Hematopoietic multipotent progenitor cell treated with erythropoietin and hydrocortisone succinate and interleukin-3 and kit ligand, for 17 days (in vitro differentiated cells): ENCODE data around the gene GNPNAT1.

Experiments
- DNase-seq: peaks from one replicate; pipeline ENCODE4 v3.0.0-alpha.2; 2015; ENCODE audit warnings: low spot score

The GNPNAT1 gene

DNA sequence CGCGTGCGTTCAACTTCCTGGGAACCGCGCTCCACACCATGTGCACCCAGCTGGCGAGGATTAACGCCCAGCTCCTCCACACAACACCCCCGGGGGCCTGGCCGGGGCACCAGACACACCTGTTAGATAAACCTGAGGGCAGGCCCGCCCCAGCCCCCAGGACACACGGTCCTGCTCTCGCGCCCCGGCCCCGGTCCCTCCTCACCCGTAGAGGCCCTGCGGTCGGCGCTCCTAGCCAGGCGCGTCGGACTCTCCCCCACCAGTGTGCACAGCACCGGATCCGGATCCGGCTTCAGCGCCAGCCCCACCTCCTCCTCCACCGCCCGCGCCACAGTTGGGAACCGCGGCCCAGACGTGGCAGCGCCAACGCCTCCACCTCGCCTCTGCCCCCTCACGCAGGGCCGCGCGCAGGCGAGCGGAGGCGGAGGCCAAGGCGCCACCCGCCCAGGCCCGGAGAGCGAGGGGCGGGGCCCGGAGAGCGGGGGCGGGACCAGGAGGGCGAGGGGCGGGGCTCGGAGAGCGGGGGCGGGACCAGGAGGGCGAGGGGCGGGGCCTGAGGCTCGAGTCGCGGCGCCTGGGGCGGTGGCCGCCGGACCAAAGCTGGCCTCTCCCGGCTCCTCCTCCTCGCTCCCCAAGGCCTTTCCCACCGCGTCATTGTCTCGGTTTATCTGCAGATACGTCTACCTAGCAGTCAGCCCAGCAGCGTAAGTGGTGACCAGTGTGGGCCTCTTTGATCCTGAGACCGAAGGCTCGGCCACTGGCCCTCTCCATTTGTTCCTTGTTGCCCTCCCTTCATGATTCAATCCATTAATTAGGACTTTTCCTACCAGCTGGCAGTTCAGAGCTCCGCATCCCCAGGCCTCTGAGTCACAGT, at the start of gene GNPNAT1:
Gene GNPNAT1, minus strand, starts transcription at position 385 of the 874 bp plus-strand sequence. CDS start 6,957 bp downstream, outside the sequence.
- DNase-seq, result peak; percentile 89

DNA sequence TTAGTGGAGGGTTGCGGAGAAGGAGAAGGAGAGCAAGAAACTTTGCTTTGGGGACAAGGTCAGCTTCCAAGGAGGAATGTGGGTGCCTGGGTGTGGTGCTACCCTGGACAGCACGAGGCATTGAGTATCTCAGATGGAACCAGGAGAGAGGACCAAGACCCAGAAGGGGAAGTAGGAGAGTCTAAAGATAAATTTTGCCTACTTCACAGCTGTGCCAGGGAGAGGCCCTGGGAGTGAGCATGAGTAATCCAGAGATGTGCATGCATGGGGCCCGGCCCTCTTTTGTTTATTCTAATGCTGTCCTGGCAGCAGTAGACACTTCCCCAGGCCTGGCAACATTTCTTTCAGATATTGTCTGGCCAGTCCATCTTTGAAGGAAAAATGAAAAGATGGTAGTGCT, 49.5 kb upstream of the GNPNAT1 start:
- DNase-seq, result no peak

DNA sequence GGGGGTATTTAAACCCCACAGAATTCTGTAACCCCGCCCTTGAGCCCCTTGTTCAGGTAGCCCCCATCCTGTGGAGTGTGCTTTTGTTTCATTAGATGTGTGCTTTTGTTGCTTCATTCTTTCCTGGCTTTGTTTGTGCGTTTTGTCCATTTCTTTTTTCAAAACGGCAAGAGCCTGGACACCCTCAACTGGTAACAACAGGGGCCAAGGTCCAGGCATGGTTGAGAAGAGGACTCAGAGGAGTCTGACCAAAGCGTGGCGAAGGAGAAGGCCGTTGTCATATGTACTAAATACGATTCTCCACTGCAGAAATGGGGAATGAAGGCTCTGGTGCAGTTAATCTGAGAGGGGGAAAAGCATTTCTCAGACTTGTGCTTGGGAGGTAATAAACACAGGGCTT, 46.0 kb upstream of the GNPNAT1 start:
- no peak for DNase-seq

DNA sequence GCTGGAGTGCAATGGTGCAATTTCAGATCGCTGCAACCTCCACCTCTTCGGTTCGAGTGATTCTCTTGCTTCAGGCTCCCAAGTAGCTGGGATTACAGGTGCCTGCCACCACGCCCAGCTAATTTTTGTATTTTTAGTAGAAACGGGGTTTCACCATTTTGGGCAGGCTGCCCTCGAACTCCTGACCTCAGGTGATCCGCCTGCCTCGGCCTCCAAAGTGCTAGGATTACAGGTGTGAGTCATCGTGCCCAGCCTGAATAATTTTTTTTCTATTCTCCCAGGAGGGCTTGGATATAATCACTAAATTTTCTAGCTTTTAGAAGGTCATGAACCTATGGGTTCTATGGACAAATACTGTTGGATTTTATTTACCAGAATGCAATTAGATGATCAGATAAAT, 44.7 kb upstream of the GNPNAT1 start:
- no peak for DNase-seq

DNA sequence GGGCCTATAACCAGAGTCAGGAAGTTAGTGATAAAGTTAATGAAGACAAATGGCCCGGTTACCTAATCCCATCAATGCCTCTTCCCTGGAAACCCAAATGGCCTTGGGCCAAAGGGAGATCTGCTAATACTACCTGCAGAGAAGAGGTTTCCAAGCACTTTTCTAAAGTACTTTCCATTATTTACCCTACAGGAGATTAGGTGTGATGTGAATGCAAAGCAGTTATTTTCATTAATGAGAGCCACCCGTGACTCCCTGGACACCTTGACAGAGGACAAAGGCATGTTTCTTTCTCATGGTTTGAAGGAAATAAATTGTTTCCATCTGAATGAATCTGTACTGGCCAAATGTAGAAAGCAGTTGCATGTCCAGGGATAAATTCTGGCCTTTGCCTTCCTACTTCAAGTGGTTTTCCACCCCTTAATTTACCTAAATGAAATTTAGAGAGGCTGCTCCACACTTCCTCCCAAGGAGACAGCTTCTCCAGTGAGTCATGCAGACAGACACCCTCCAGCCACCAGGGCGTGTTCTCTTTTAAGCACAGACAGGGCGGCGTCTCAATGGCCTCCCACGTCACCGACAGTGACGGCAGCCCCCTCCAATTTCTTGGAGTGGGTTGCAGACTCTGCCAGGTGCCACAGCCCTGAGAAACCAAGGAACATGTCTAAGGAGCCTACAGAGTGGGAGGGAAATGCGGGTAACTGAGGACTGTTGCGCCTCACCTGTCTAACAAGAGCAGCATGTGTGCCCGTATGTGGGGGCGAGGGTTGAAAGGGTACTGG, 43.9 kb upstream of the GNPNAT1 start:
- no peak for DNase-seq

DNA sequence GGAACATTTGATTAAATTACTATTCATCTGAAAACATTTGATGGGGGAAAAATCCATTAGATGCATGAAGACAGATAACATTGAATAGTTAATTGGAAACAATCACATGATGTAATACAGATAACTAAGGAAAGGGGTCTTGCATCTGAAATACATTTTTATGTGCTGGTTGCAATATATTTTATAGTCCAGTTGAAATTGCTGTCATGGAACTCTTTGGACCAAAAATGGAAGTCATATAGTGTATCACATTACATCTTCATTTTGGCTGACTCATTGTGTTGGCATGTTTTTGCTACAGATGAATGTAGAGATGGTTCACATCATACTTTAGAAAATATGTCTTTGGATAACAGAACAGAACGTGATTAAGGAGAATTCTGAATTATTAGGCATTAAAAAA, 43.0 kb upstream of the GNPNAT1 start:
- no peak for DNase-seq

DNA sequence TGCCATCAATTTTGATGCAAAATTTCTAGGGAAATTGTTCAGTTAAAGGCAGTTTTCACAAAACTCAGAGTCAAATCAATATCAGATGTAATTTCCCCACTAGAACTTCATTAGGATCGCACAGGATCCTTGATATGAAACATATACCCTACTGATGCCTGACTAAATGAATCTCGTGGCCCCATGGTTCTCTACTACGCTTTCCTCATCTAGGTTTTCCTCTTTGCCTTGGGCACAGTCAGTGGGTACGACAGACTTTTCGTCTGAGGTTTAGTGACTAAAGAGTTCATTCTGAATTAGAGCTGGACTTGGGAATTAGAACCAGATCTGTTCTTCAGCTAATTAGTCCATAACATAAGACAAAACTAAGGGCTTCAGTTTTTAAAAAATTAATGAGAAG, 42.5 kb upstream of the GNPNAT1 start:
- DNase-seq, result no peak

DNA sequence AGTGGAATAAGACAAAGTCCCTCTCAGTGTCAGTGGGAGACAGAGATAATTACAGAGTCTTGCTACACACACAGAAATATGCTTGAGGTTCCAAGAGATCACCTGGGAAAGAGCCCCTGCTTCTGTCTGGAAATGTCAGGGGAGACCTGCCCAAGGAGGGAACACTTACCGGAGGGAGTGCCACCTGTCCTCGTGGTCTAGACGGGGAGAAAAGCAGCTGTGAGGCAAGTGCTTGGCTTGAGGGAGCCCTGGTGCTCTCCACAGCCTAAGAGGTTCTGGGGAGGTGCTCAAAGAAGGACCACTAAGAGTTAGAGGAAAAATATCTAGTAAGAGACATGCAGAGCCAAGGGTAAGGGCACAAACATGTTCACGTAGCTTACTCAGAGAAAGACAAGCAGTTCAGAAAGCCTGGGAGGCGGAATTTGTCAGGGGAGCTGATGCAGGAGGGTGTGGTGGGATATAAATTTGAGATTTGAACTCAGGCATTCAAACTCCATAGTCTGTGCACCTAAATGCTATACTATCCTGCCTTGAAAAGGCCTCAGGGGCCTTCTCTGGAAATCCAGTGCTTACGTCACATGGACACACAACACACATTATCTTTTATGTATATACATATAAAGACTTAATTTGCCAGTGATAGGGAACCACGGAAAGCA, 38.2 kb upstream of the GNPNAT1 start:
- no peak for DNase-seq

DNA sequence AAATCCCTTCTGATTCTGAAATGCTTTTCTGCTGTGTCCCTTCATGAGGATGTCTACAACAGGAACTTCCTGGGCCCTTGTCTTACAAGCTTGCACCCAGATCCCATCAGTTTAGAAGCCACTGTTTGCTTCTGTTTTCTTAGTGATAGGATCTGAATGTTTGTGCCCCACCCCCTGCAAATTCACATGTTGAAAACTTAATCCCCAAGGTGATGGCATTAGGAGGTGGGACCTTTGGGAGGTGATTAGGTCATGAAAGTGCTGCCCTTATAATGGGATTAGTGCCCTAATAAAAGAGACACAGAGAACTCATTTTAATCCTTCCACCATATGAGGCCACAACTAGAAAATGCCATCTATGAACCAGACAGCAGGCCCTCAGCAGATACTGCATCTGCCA, 36.0 kb upstream of the GNPNAT1 start:
- DNase-seq, result no peak

DNA sequence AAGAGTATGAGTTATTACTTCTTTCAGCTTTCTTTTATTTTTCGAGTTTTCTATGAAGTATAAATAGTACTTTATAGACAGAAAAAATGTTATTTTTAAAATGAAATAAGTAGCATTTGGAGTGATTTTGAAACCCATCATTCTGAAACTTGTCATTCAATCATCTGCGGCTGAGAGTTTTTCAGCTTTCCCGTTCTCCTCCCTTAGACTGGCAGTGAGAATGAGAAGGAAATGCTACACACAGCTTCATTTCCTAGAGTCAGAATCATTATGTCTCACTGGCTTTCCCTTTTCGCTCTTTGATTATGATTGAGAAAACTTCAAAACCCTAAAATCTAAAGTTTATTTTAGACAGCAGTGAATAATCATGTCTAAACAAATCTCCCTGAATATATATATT, 33.7 kb upstream of the GNPNAT1 start:
- no peak for DNase-seq

DNA sequence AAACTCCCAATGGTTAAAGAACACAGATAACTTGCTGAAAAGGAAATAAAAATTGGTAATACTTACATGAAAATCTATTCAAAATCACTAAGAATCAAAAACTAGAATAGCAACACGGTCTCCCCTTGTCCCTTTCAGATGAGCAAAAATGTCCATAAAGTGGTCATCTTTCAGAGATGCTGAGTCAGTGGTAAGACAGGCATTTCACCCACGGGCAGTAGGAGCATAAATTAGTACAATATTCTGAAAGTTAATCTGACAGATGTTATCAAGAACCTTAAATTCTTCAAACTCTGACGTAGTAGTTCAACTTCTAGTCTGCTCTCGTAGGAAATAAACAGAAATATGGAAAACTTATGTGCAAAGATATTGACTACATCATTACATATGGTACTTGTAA, 33.1 kb upstream of the GNPNAT1 start:
- DNase-seq, result no peak

DNA sequence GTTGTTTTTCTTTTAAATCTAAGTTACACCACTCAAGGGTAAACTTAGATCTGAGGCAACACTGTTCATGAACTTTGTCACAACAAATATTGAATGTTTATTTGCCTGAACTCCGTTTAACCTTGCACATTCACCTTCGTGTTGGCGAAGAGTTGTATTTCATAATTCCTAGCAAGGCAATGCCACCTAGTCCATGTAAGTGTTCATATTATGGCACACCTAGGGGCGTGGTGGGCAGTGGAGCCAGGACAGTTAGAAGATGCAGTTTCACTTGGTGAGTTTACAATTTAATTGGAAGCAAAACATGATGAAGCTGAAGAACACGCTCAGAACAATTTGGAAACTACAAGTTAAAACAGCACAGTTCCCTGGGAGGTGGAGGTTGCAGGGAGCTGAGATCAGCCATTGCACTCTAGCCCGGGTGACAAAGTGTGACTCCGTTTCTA, 30.4 kb upstream of the GNPNAT1 start:
- no peak for DNase-seq

DNA sequence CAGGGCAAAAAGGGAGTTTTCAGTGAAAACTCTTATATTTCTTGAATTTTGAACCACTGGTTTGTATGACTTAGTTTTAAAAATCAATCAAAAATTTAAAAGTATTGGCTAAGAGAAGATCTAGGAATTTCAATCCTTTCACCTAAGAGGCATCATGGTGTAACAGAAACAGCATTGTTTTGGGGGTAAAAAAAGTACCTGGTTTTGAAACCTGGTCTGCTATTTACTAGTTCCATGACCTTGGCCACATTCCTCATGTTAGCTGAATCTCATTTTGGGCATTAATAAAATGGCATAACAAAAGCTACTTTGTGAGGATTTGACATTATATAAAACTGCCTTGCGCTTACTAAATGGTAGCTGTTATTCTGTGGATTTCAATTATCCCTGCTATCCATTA, 16.7 kb upstream of the GNPNAT1 start:
- DNase-seq, result no peak

DNA sequence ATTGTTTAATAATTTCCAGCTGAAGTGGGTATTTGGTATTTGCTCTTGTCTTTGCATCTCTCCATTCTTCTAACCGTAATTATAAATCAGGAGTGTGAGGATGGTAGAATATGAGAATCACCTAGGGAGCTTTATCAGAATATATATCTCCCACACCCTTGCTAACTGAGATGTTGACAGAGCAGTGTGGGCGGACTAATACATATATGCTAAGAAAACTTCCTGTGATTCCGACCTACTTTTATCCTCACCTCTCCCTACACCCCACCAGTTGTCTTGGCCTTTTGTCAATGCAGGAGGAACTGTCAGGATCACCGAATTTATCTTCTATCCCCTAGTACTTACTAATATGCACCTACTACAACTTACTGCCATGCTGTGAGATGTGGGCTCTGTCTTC, 14.7 kb upstream of the GNPNAT1 start:
- DNase-seq, result no peak

DNA sequence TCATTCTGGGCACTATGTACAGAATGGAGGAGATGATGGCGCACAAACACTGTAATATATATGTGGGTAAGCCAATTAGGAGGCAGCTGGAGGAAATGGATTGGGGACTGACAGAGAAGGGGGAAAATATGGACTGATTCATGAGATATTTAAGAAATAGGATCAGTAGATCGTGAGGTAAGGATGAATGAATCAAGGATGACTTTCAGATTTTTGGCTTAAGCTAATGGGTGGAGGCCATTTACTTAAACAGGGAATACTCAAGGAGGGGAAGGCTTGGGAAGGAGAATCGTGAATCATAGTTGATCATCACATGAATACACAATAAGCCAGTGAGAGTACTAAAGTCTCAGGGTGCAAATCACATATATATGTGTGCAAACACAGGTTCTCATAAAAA, 11.2 kb upstream of the GNPNAT1 start:
- no peak for DNase-seq

DNA sequence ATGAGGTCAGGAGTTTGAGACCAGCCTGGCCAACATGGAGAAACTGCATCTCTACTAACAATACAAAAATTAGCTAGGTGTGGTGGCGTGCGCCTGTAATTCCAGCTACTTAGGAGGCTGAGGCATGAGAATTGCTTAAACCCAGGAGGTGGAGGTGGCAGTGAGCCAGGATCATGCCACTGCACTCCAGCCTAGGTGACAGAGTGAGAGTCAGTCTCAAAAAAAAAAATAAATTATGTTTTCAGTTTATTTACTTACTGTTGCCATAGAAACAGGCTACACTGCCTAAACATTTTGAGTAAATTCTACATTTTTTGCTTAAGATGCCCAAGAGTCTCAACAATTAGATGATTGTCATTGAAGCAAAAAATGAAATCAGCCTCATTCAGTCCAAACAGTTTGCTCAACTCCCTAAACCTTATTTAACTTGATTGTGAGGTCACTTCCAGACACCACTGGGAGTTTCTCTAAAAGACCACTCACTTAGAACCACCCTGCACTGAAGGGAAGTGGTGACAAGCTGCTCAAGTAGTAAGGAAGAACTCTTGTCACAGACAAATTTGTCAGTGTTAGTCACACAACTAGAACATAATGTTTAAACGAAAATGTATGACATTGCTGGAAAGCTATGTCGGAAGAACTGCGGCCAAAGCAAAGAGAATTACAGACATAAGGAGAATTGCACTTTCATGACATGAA, 9.8 kb upstream of the GNPNAT1 start:
- no peak for DNase-seq

DNA sequence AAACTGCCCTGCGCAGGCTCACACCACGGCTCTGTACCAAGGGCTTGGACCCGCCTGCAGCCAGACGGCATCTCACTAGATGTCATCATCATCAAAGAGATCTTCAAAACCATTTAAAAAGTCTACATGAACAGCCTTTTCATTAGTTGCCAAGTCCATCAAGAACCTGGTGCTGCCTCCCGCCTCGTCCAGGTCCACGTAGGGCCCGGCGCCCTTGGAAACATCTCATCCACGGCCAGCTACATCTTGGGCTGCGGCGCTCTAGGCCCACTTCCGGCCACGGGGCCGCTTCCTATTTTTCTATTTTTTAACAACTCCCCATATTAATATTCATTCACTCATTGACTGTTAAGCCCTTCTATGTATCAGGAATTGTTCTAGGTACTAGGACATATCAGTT, 7.4 kb upstream of the GNPNAT1 start:
- no peak for DNase-seq

DNA sequence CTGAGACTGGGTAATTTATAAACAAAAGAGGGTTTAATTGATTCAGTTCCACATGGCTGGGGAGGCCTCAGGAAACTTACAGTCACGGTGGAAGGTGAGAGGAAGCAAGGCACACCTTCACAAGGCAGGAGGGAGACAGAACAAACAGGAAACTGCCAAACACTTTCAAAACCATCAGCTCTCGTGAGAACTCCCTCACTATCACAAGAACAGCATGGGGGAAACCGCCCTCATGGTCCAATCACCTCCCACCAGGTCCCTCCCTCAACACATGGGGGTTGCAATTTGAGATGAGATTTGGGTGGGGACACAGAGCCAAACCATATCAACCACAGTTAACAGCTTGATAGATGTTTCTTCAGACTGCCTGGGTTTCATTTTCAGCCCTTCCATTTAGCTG, 6.2 kb upstream of the GNPNAT1 start:
- DNase-seq, result no peak

DNA sequence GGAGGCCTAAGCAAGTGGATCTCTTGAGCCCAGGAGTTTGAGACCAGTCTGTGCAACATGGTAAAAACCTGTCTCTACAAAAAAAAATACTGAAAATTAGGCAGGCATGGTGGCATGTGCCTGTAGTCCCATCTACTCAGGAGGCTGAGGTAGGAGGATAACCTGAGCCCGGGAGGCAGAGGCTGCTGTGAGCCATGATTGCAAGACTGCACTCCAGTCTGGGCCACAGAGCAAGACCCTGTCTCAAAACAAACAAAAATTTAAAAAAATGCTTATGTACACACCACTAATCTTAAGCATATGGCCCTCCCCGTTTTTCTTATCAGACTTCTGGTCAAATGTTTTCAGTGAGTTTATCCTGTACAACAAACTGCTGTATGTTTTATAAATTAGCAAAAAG, 1.7 kb upstream of the GNPNAT1 start:
- no peak for DNase-seq

DNA sequence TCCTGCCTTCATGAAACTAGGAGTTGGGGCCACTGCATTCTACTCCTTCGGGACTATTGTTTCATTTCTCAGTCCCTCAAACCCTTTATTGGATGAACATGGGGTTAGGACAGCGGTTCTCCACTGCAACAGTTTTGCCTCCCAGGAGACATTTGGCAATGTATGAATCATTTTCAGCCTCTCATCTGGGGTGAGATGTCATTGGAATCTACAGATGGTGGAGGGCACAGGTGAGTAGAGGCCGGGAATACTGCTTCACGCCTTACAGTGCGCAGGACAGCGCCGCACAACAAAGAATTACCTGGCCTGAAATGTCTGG, 649 bp upstream of the GNPNAT1 start:
- DNase-seq, result no peak

DNA sequence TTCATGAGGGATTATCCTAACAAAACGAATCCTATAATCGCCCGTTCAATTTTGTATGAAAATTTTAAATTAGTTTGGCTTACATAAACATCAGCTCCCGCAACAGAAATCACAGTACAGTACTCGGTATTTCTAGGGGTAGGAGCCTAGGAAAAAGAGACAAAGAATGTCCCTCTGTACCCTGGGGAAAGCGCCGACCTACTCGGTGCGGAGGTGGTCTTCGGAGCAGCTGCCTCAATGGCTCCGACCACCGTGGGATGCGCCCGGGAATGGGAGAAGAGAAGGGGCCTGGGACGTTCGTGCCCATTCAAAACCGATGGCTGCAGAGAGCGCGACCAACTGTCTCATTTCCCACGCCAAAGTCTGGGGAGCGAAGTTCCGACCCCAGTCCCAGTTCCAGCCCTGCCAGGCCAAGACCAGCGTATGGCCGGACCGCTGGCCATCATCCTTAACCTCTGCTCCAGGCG, 618 bp downstream of the GNPNAT1 start:
- no peak for DNase-seq
